Measurements from ENCODE around the gene COL6A2.

GRCh38 chr21:46057111-46057709 is 40.7 kb upstream of the COL6A2 start:
- TF ChIP-seq CTCF (IDR thresholded peaks at IDR 0.05) (no peak), POLR2A (IDR thresholded peaks at IDR 0.05) (no peak)

All from suprapubic skin (tissue), 3 donors.